HG02943 (cell line): Measurements from ENCODE around the gene TMIGD2.
"Not testable (repeated sequence)": the region's sequence is repeated elsewhere in the genome, so short reads cannot be mapped to it uniquely, and the experiment has no call there.

Source experiments
- ATAC-seq: cut with Tn5 transposase; IDR thresholded peaks from one replicate; pipeline ENCODE4 v1.9.1; 2021; ENCODE audit warnings: mild to moderate bottlenecking, low read depth, moderate library complexity; ENCODE audit not compliant: unreplicated experiment

TMIGD2 gene

DNA sequence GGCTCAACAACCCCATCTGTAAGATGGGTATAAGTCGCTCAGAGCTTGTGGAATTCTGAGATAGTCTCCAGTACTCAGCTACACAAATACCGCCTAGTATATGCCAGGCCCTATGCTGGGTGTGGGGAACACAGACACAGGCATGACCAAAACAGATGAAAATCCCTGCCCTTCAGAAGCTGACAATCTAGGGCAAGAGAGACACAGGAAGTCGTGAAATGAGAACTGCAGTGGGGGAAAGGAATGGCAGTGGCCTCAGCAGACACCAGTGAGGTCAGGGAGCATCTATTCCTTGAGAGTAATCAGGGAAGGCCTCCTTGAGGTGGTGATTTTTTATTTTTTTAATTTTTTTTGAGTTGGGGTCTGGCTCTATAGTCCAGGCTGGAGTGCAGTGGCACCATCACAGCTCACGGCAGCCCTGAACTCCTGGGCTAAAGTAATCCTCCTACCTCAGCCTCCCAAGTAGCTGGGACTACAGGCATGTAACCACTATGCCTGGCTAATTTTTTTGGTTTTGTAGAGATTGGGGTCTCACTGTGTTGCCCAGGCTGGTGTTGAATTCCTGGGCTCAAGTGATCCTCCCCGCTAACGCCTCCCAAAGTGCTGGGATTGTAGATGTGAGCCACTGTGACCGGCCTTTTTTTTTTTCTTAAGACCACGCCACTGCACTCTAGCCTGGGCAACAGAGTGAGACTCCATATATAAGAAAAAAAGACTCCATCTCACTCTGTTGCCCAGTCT lies 3.2 kb downstream of the TMIGD2 start:
- ATAC-seq, result no peak

DNA sequence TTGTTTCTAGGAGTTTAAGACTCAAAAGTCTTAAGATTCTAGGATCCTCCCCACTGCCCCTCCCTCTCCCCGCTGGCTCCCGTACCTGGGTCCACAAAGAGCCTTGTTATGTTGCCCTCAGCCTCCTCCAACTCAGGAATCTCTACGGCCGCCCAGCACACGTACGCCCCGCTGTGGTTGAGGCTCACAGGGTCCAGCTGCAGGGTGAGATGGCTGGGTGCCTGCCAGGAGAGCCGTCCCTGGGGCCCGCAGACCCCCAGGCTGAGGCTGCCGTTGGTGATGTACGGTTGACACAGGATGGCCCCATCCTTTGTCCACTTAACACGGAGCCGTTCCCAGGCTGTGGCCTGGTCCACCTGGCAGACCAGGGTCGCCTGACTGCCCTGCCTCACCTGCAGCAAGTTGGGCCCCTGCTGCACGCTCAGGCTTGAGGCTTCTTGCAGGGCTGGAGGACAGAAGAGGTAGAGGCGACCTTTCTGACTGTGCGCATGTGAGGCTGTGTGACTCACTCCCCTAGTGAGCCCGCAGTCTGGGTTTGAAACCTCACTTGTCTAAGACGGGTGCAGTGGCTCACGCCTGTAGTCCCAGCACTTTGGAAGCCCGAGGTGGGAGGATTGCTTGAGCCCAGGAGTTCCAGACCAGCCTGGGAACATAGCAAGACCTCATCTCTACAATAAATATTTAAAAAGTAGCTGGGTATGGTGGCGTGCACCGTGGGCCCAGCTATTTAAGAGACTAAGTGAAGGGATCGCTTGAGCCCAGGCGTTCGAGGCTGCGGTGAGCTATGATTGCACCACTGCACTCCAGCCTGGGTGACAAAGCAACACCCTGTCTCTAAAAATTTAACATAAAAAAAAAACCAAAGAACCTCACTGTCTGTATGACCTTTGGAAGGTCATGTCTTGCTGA lies 4.0 kb downstream of the TMIGD2 start:
- ATAC-seq, result no peak

- ATAC-seq, result no peak
Measured at GRCh38 chr19:4295972-4296771, 6.0 kb downstream of the TMIGD2 start.

DNA sequence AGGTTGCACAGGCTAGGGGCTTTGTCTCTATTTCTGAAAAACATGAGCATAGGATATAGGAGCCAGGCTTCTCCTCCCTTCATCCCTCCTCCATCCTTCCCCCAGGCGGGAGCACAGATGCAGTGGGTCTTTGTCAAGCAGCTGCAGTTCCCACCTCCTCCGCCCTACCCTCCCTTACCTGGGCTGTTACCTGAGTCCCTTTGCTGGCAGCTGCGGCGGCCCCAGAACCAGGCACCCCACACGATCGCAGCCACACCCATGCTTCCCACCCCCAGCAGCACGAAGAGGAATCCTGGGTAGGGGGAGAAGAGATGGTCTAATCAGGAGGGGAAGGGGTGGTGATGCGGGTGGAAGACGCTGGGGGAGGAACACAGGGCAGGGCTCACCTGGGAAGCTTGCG lies 7.8 kb downstream of the TMIGD2 start:
- no peak for ATAC-seq

GRCh38 chr19:4292515-4292914 lies 9.7 kb downstream of the TMIGD2 start:
- no peak for ATAC-seq

- ATAC-seq, result no peak
Measured at GRCh38 chr19:4291184-4291732, 10.9 kb downstream of the TMIGD2 start.

GRCh38 chr19:4288091-4288777 lies 14.0 kb downstream of the TMIGD2 start:
- ATAC-seq, result no peak

DNA sequence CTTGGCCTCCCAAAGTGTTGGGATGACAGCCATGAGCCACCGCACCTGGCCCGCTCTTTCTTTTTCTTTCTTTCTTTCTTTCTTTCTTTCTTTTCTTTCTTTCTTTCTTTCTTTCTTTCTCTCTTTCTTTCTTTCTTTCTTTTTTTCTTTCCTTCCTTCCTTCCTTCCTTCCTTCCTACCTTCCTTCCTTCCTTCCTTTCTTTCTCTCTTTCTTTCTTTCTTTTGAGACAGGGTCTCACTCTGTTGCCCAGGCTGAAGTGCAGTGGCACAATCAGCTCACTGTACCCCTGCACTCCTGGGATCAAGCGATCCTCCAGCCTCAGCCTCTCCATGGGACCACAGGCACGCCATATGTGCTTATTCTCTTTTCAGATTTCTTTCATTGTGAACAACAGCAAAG lies 16.0 kb downstream of the TMIGD2 start:
- ATAC-seq, result not testable (repeated sequence)

DNA sequence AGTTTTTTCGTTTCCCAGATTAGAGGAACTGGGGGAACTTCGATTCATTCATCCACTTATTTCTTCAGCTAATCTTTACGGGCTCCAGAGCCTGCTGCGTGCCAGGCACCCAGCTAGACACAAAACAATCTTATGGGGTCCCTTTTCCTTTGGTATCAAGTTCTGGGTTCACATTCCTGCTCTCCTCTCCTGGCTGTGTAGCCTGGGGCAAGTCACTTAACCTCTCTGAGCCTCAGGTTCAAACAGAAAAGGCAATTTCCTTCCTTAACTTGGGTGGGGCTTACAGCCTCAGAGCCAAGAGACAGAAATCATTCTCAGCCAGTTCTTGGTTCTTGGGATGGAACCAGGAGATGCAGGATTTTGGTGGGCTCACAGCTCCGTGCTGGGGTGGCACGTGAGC lies 17.2 kb downstream of the TMIGD2 start:
- ATAC-seq, result no peak

GRCh38 chr19:4284176-4284958 lies 17.8 kb downstream of the TMIGD2 start:
- no peak for ATAC-seq

- no peak for ATAC-seq
Measured at GRCh38 chr19:4279530-4280422, 22.4 kb downstream of the TMIGD2 start.

DNA sequence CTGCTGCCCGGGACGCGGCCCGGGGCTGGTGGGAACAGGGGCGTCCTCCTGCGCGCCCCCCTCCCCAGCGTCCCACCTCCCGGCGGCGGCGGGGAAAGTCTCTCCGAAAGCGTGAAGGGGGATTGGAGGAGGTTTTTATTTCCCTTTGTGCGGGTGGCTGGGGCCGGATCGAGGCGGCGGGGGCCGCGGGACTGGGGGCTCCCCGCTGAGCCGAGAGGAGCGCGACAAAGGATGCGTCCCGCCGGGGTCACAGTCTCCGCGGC lies 23.0 kb downstream of the TMIGD2 start:
- no peak for ATAC-seq

- ATAC-seq, result no peak
Measured at GRCh38 chr19:4278419-4279266, 23.5 kb downstream of the TMIGD2 start, which contains the start of gene SHD. Gene SHD (plus strand): TSS chr19:4279266. CDS start chr19:4280064, 798 bp downstream.

DNA sequence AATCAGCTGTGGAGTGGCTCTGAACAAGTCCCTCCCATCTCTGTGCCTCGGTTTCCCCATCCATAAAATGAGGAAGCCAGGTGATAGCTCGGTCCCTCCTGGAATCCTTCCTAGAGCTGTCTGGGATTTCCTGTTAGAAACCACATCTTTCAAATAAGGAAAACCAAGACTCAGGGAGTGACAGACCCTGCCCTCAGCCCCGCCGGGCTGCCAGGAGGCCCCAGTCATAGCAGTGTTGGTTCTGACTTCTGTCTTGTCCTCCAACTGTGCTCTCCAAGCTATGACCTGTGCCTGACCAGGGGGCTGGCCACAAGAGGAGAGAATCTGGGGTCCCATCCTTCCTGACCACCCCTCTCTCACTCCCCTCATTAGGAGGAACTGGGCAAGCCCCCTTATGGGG lies 24.2 kb downstream of the TMIGD2 start:
- ATAC-seq, result no peak

DNA sequence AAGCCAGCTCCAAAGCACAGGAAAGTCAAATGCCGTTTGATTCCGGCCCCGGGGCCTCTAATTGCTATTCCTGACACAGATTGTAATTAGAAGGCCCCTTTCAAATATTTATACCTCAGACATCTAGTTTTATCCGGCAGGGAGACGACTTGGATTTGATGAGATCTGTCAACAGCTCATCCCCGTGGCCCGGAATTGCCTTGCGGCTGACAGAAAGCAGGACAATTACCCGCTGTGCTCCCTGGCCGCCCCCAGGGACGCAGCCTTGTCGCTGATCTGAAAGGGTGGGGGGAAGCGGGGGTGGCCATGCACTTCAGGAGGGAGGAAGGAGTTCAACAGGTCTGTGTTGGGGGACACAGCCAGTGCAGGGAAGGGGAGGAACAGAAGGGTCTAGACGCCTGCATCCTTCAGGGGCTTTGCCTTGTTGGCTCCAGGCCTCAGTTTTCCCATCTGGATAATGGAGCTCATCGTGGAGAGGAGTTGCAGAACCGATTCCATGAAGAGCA lies 24.9 kb downstream of the TMIGD2 start:
- no peak for ATAC-seq

- not testable (repeated sequence) for ATAC-seq
Measured at GRCh38 chr19:4274321-4274686, 27.9 kb downstream of the TMIGD2 start.

DNA sequence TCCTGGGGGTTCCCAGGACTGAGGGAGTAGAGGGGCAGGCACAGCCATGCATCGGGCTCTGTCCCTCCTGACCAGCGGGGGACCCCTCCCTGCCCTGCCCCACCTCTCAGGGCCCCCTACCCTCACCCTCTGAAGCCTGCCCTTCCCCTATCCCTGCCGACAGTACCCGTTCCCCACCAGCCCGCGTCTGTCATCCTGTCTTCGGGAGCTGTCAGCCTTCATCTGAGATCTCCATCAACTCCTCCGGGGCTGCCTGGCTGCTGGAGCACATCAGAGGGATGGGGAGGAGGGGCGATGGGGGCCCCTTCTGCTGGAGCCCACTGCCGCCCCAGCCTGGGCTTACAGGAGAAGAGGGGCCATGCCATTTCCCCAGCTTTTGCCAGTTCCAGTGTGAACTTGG lies 29.3 kb downstream of the TMIGD2 start:
- no peak for ATAC-seq
